Activated CD8-positive, alpha-beta memory T cell treated with anti-CD3 and anti-CD28 coated beads for 36 hours (primary cell): Measurements from ENCODE around the gene FAM131B. TPM values are rescaled to one million over a fixed set of nuclear protein-coding genes. Genes with fewer than 3 reads are reported as not detected.

Source experiments
- CTCF ChIA-PET: fragments of 350-600 bp; sonication (Branson Sonifier 250); formaldehyde crosslinking; loops from one replicate; lab custom pipeline; 2021; ENCODE audit warnings: antibody characterized with exemption; lab: Charles Lee
- POLR2A ChIA-PET: fragments of 350-600 bp; sonication (Branson Sonifier 250); formaldehyde crosslinking; loops from one replicate; lab custom pipeline; 2021; ENCODE audit warnings: antibody characterized with exemption; lab: Charles Lee
- total RNA-seq, 2 experiments: library from RNA; stranded (reverse); gene quantifications; one replicate each; pipeline ENCODE4 v1.2.3, GENCODE V29; 2021

Gene FAM131B
- total RNA-seq, 2 experiments from 2014 or later: 2.2 to 2.3 TPM

GRCh38 chr7:143352531-143353002 lies 9.9 kb downstream of the FAM131B start:
- ChIA-PET POLR2A (no interaction called here), CTCF (interaction anchor here (1.0 kb wide), 1 partner anchor 14 kb away, joined by 5 read pairs; no protein-coding TSS in a partner anchor)

GRCh38 chr7:143351574-143351973 lies 10.9 kb downstream of the FAM131B start:
- POLR2A ChIA-PET: no interaction called here
- CTCF ChIA-PET: no interaction called here

GRCh38 chr7:143351060-143351459 lies 11.5 kb downstream of the FAM131B start:
- ChIA-PET CTCF (no interaction called here), POLR2A (no interaction called here)

- ChIA-PET CTCF (interaction anchor here (1.7 kb wide), 1 partner anchor 32 kb away, joined by 3 read pairs; no protein-coding TSS in a partner anchor), POLR2A (no interaction called here)
These were observed 14.6 kb downstream of the FAM131B start for GRCh38 chr7:143347950-143348349.

GRCh38 chr7:143346018-143346417 lies 16.5 kb downstream of the FAM131B start:
- POLR2A ChIA-PET: no interaction called here
- CTCF ChIA-PET: interaction anchor here (0.6 to 1.9 kb wide), 12 partner anchors 10 to 556 kb away, joined by 3 to 9 read pairs (median 3); partner anchors contain the start of genes GSTK1 and TCAF1

GRCh38 chr7:143345428-143345900 lies 17.0 kb downstream of the FAM131B start:
- ChIA-PET POLR2A (no interaction called here), CTCF (interaction anchor here (0.6 to 1.9 kb wide), 13 partner anchors 10 to 557 kb away, joined by 3 to 9 read pairs (median 3); partner anchors contain the start of genes GSTK1 and TCAF1)

- POLR2A ChIA-PET: interaction anchor here (0.6 kb wide), 1 partner anchor 54 kb away, joined by 11 read pairs; no protein-coding TSS in a partner anchor
- CTCF ChIA-PET: no interaction called here
These were observed 18.9 kb downstream of the FAM131B start for GRCh38 chr7:143343596-143343995.

GRCh38 chr7:143341842-143342241 lies 20.7 kb downstream of the FAM131B start:
- ChIA-PET POLR2A (no interaction called here), CTCF (no interaction called here)

- POLR2A ChIA-PET: no interaction called here
- CTCF ChIA-PET: interaction anchor here (0.9 to 1.8 kb wide), 2 partner anchors 9 to 32 kb away, joined by 3 to 4 read pairs; no protein-coding TSS in a partner anchor
These were observed 25.3 kb downstream of the FAM131B start for GRCh38 chr7:143337216-143337615.

GRCh38 chr7:143334244-143334643 lies 28.3 kb downstream of the FAM131B start:
- CTCF ChIA-PET: no interaction called here
- POLR2A ChIA-PET: no interaction called here

- POLR2A ChIA-PET: no interaction called here
- CTCF ChIA-PET: no interaction called here
These were observed 31.2 kb downstream of the FAM131B start for GRCh38 chr7:143331179-143331801.

- CTCF ChIA-PET: no interaction called here
These were observed 32.9 kb downstream of the FAM131B start for GRCh38 chr7:143329471-143330170.

GRCh38 chr7:143327903-143328302 lies 34.6 kb downstream of the FAM131B start:
- ChIA-PET POLR2A (no interaction called here), CTCF (interaction anchor here (0.9 to 1.7 kb wide), 4 partner anchors 9 to 52 kb away, joined by 3 to 4 read pairs (median 4); no protein-coding TSS in a partner anchor)

More at GRCh38 chr7:143329471-143330170, 32.9 kb downstream of the FAM131B start:
- POLR2A ChIA-PET: no interaction called here

- ChIA-PET CTCF (no interaction called here), POLR2A (no interaction called here)
These were observed 37.3 kb downstream of the FAM131B start for GRCh38 chr7:143325240-143325639.

GRCh38 chr7:143323653-143324052 lies 38.9 kb downstream of the FAM131B start:
- ChIA-PET CTCF (interaction anchor here (0.9 to 1.2 kb wide), 2 partner anchors 18 to 21 kb away, joined by 3 read pairs; no protein-coding TSS in a partner anchor), POLR2A (no interaction called here)

- ChIA-PET POLR2A (no interaction called here), CTCF (interaction anchor here (0.8 to 1.2 kb wide), 3 partner anchors 17 to 82 kb away, joined by 3 to 4 read pairs (median 3); no protein-coding TSS in a partner anchor)
These were observed 39.5 kb downstream of the FAM131B start for GRCh38 chr7:143322760-143323633.

GRCh38 chr7:143321734-143322133 lies 40.8 kb downstream of the FAM131B start:
- POLR2A ChIA-PET: no interaction called here
- CTCF ChIA-PET: interaction anchor here (0.8 kb wide), 1 partner anchor 81 kb away, joined by 4 read pairs; no protein-coding TSS in a partner anchor

- CTCF ChIA-PET: no interaction called here
- POLR2A ChIA-PET: no interaction called here
These were observed 41.3 kb downstream of the FAM131B start for GRCh38 chr7:143321242-143321641.

GRCh38 chr7:143320620-143321019 lies 41.9 kb downstream of the FAM131B start:
- POLR2A ChIA-PET: no interaction called here
- CTCF ChIA-PET: no interaction called here
